ENCODE measurements around the gene JMJD1C.

GRCh38 chr10:63319231-63319630 lies 146.5 kb downstream of the JMJD1C start:
- no peak for TF ChIP-seq POLR2A (IDR thresholded peaks at IDR 0.05)
- TF ChIP-seq, protein P1, sequence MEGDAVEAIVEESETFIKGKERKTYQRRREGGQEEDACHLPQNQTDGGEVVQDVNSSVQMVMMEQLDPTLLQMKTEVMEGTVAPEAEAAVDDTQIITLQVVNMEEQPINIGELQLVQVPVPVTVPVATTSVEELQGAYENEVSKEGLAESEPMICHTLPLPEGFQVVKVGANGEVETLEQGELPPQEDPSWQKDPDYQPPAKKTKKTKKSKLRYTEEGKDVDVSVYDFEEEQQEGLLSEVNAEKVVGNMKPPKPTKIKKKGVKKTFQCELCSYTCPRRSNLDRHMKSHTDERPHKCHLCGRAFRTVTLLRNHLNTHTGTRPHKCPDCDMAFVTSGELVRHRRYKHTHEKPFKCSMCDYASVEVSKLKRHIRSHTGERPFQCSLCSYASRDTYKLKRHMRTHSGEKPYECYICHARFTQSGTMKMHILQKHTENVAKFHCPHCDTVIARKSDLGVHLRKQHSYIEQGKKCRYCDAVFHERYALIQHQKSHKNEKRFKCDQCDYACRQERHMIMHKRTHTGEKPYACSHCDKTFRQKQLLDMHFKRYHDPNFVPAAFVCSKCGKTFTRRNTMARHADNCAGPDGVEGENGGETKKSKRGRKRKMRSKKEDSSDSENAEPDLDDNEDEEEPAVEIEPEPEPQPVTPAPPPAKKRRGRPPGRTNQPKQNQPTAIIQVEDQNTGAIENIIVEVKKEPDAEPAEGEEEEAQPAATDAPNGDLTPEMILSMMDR (IDR thresholded peaks at IDR 0.05): no peak
